HG02798 (cell line): ENCODE results near the gene ALKBH6.
A peak's percentile ranks its signal among the peaks of the same experiment; 100 is the strongest.
"Not testable (repeated sequence)": the region's sequence is repeated elsewhere in the genome, so short reads cannot be mapped to it uniquely, and the experiment has no call there.

Source experiments
- ATAC-seq: cut with Tn5 transposase; IDR thresholded peaks from one replicate; pipeline ENCODE4 v1.9.1; 2021; ENCODE audit warnings: mild to moderate bottlenecking; ENCODE audit not compliant: unreplicated experiment, poor library complexity

ALKBH6 gene

GRCh38 chr19:35995048-35995993 is 18.7 kb downstream of the ALKBH6 start, which contains the start of gene SDHAF1:
Gene SDHAF1 (plus strand): TSS chr19:35995188. CDS start chr19:35995275, 87 bp downstream.
- peak; percentile 86 for ATAC-seq

- ATAC-seq = no peak
Observed at GRCh38 chr19:35993923-35994598, 20.0 kb downstream of the ALKBH6 start.

GRCh38 chr19:35992907-35993765 is 20.9 kb downstream of the ALKBH6 start:
- ATAC-seq = no peak

- ATAC-seq = no peak
Observed at GRCh38 chr19:35991731-35992450, 22.1 kb downstream of the ALKBH6 start.

- ATAC-seq = no peak
Observed at GRCh38 chr19:35990771-35991730, 23.0 kb downstream of the ALKBH6 start.

GRCh38 chr19:35990156-35990555 is 23.9 kb downstream of the ALKBH6 start:
- no peak for ATAC-seq

- ATAC-seq = no peak
Observed at GRCh38 chr19:35988824-35989223, 25.2 kb downstream of the ALKBH6 start.

- ATAC-seq = no peak
Observed at GRCh38 chr19:35987571-35987896, 26.5 kb downstream of the ALKBH6 start.

- ATAC-seq = no peak
Observed at GRCh38 chr19:35986664-35987570, 27.1 kb downstream of the ALKBH6 start.

GRCh38 chr19:35986111-35986510 is 27.9 kb downstream of the ALKBH6 start:
- ATAC-seq = no peak

- ATAC-seq = no peak
Observed at GRCh38 chr19:35983177-35983576, 30.8 kb downstream of the ALKBH6 start.

GRCh38 chr19:35980997-35981396 is 33.0 kb downstream of the ALKBH6 start:
- ATAC-seq = not testable (repeated sequence)

- ATAC-seq = no peak
Observed at GRCh38 chr19:35978832-35979365, 35.1 kb downstream of the ALKBH6 start.

- no peak for ATAC-seq
Observed at GRCh38 chr19:35978271-35978670, 35.7 kb downstream of the ALKBH6 start.

- no peak for ATAC-seq
Observed at GRCh38 chr19:35977446-35978222, 36.4 kb downstream of the ALKBH6 start.

GRCh38 chr19:35975608-35976214 is 38.3 kb downstream of the ALKBH6 start:
- ATAC-seq = no peak
